Ramos (cell line): Measurements from ENCODE around the gene SC5D.

Experiments used
- in situ Hi-C: fragments of 300-500 bp; cut with MboI; formaldehyde crosslinking; loops from one replicate; pipeline ENCODE4 v1.14.3; 2022; ENCODE audit warnings: low sequenced_read_pairs; ENCODE audit not compliant: unreplicated experiment

The SC5D gene

GRCh38 chr11:121291896-121292494 lies 576 bp upstream of the SC5D start:
- in situ Hi-C loops = no loop called here

GRCh38 chr11:121293288-121293594 lies 670 bp downstream of the SC5D start:
- in situ Hi-C loops = no loop called here

DNA sequence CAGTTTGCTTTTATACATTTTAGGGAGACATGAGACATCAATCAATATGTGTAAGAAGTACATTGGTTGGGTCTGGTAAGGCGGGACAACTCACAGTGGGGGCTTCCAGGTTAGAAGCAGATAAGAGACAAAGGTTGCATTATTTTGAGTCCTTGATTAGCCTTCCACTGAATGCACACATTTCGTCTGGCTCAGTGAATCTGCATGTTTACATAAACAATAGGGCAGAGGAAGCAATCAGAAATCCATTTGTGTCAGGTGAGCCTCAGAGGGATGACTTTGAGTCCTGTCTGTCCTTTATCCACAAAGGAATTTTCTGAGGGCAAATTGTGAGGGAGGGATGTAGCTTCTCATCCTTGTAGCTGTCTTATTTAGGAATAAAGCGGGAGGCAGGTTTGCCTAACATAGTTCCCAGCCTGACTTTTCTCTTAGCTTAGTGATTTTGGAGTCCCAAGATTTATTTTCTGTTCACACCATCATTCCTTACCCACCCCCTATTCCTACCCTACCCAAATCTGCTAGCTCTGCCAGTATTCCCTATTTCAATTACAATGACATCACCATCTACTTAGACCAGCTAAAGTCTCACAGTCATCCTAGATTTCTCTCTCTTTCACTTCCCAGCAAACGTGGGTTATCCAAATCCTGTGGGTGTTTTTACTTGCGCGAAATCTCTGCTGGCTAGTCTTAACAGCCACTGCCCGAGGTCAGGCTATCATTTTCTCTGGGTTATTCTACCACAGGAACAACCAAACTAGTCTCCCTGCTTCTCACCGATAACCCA lies 2.9 kb downstream of the SC5D start:
- in situ Hi-C loops = no loop called here

DNA sequence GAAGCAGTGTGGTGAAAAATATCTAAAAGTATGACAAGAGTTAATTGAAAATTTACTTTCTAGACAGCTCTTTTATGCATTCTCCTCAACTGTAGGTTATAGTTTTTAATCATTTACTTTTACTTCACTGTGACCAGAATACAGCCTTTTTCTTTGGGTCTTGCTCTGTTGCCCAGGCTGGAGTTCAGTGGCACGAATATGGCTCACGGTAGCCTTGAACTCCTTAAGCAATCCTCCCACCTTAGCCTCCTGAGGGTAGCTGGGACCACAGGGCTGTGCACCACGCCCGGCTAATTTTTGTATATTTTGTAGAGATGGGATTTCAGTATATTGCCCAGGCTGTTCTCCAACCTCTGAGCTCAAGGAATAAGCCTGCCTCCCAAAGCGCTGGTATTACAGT lies 5.3 kb downstream of the SC5D start:
- in situ Hi-C loops = no loop called here

DNA sequence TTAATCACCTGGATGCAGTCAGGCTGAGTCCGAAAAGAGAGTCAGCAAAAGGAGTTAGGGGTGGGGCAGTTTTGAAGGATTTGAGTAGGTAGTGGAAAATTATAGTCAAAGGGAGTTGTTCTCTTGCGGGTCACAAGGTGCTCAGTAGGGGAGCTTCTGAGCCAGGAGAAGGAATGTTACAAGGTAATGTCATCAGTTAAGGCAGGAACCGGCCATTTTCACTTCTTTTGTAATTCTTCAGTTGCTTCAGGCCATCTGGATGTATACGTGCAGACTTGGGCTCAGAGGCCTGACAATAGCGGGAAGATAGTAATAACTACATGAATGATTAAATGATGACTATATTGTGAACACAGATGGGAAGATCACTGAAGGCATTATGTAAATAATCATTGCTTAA lies 6.2 kb downstream of the SC5D start:
- in situ Hi-C loops = no loop called here

DNA sequence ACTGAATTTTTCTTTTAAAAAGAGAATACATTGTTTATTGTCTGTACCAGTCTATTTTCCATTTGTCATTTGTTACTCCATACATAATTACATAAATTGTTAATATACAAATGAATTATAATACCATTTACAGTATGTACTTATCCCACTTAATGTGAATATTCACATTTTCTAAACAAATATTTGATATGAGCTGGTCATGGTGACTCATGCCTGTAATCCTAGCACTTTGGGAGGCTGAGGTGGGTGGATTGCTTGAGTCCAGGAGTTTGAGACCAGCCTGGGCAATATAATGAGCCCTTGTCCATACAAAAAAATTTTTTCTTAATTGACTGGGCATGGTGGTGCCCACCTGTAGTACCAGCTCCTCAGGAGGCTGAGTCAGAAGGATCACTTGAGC lies 6.8 kb downstream of the SC5D start:
- in situ Hi-C loops = no loop called here

DNA sequence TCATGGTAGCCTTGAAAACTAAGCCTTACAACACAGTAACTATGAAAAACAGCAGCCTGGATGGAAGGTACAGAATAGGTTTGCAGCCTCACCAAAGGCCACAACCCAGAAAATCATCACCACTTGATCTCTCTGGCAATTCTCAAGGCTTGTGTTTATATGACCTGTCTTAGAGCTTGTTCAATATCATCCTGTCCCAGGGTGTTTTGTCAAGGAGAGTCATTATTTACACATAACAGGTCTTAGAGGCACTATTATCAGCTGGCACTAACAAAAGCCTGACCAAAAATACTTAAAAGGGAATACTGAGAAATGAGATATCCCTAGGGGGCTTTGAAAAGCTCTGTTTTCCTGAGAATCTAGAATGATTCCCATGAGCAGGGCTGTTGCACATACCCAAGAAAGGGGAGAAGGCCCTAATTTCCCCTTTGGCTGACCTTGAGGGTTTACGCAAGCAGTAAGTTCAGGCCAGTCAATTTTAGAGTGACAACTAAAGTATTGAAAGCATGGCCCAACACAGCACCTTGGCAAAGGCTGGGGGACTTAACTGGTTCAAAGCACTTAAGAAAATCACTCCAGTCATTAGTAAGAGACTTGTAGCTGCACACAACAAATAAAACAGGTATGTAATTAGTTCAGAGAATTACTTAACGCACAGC lies 7.9 kb downstream of the SC5D start:
- in situ Hi-C loops = no loop called here

- in situ Hi-C loops = no loop called here
Measured at GRCh38 chr11:121300972-121301699, 8.6 kb downstream of the SC5D start.

DNA sequence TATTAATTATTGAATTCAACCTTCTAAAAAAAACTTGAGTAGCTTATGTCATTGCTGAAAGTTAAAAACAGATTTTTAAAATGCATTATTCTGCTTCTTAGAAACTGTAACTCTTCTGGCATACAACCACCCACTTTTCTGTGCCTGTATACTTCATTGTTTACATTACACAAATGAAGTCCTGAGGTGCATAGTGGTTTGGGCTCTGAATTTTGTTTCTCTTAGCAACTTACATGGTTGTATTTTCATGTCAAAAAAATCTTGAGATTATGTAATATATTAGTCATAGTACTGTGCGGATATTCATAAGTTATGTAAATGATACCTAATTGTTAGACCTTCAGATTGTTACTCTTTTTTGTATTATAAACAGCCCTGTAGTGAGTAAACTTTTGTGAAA lies 12.2 kb downstream of the SC5D start:
- in situ Hi-C loops = no loop called here

DNA sequence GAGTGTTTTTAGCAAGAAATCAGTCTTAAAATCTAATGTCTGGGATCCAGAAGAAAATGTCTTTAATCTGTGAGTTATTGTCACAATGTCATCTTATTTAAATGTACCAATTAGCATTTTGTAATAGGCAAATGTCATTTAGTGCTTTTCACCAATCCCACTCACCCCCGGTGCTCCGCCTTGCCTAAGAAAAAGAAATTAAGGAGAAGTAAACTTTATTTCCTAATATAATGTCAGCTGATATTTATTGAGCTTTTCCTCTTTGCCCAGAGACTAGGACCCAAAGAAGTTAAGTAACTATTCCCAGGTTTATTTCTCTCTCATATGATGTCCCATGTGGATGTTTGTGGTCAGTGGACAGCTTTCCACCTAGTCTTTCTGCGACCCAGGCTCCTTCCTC lies 16.2 kb downstream of the SC5D start:
- in situ Hi-C loops = no loop called here

- in situ Hi-C loops = no loop called here
Measured at GRCh38 chr11:121309688-121310087, 17.1 kb downstream of the SC5D start.

GRCh38 chr11:121310908-121311307 lies 18.3 kb downstream of the SC5D start:
- in situ Hi-C loops = no loop called here

- in situ Hi-C loops = no loop called here
Measured at GRCh38 chr11:121311373-121311772, 18.8 kb downstream of the SC5D start.

GRCh38 chr11:121312483-121312882 lies 19.9 kb downstream of the SC5D start:
- in situ Hi-C loops = no loop called here

- in situ Hi-C loops = loop anchor here (5.0 kb wide), 1 partner anchor 273 kb away; no protein-coding TSS in a partner anchor
Measured at GRCh38 chr11:121318848-121319834, 26.6 kb downstream of the SC5D start.

DNA sequence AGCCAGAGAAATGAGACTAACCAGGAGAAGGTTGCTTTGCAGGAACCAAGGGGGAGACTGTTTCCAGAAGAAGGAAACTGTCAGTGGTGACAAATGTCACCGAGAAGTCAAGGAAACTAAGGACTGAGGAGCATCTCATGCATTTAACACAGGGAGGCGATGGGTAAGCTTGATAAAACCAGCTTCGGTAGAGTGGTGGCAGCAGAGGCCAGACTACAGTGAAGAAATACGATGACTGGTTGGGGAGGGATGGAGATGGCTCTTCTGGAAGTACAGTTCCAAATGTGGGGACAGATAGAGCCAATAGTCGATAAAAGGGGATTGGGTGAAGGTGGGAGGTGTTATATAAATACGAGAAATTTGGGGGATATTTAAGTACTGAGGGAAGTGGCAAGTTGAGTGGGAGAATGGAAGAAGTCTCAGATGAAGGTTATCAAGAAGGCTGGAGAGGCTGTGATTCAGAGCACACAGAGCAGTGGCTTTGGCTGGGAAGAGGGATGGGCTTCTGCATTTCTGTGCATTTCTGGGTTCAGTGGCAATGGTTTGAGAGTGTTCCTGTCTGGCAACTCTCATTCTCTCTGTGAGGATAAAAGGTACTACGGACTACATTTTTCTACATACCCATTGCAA lies 29.2 kb downstream of the SC5D start:
- in situ Hi-C loops = loop anchor here (5.0 kb wide), 1 partner anchor 136 kb away; no protein-coding TSS in a partner anchor

GRCh38 chr11:121323046-121323607 lies 30.6 kb downstream of the SC5D start:
- in situ Hi-C loops = loop anchor here (5.0 kb wide), 1 partner anchor 134 kb away; no protein-coding TSS in a partner anchor

DNA sequence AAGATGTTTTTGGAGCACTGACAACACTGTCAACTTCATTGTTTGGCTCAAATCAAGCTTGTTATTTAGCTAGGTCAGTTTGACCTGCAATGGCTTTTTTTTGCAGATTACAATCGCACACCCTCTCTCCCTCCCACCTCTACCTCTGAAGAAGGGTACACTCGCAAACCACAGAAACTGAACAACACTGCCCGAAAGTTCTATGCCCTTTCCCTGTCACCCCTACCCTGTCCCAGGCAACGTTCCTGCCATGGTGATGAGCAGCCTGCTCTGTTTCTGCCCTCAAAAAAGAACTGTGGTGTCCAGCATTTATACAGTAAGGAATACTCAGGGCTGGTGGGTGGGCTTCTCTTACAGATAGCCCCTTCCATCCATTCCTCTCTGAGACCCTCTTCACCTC lies 33.7 kb downstream of the SC5D start:
- in situ Hi-C loops = no loop called here

GRCh38 chr11:121327553-121327952 lies 35.0 kb downstream of the SC5D start:
- in situ Hi-C loops = no loop called here
